GM10248 (cell line): Measurements from ENCODE around the gene ADAMTS3.

Source experiments
- CTCF ChIA-PET: fragments of 300-600 bp; sonication (Branson Sonifier 250); formaldehyde crosslinking; extraction: SDS; loops from one replicate; lab custom pipeline; 2021; ENCODE audit warnings: antibody characterized with exemption; lab: Yijun Ruan, JAX
- POLR2A ChIA-PET: fragments of 350-650 bp; sonication (Branson Sonifier 250); formaldehyde crosslinking; extraction: SDS; loops from one replicate; lab custom pipeline; 2020; ENCODE audit warnings: antibody characterized with exemption; lab: Yijun Ruan, JAX
- DNase-seq: peaks from one replicate; pipeline ENCODE4 v3.0.0; 2012; ENCODE audit errors: extremely low spot score
- CTCF ChIP-seq: IDR thresholded peaks from 2 replicates; pipeline ENCODE4 v1.5.1; 2012; ENCODE audit warnings: mild to moderate bottlenecking, low read depth; ENCODE audit errors: extremely low read depth, missing control alignments, control extremely low read depth

Gene ADAMTS3

GRCh38 chr4:72360075-72360474 lies 208.9 kb downstream of the ADAMTS3 start:
- ChIA-PET CTCF (interaction anchor here (1.1 kb wide), 1 partner anchor 498 kb away, joined by 3 read pairs; no protein-coding TSS in a partner anchor), POLR2A (no interaction called here)
- DNase-seq, result no peak
- TF ChIP-seq CTCF, result no peak

- no peak for TF ChIP-seq CTCF
- POLR2A ChIA-PET, result no interaction called here
- CTCF ChIA-PET, result interaction anchor here (1.2 kb wide), 1 partner anchor 93 kb away, joined by 3 read pairs; no protein-coding TSS in a partner anchor
- no peak for DNase-seq
These were observed 210.5 kb downstream of the ADAMTS3 start for GRCh38 chr4:72358483-72358882.

- TF ChIP-seq CTCF, result no peak
- ChIA-PET POLR2A (no interaction called here), CTCF (interaction anchor here (1.2 kb wide), 1 partner anchor 94 kb away, joined by 3 read pairs; no protein-coding TSS in a partner anchor)
- DNase-seq, result no peak
These were observed 211.1 kb downstream of the ADAMTS3 start for GRCh38 chr4:72357908-72358307.

- DNase-seq, result no peak
- POLR2A ChIA-PET, result no interaction called here
- CTCF ChIA-PET, result interaction anchor here (2.4 kb wide), 1 partner anchor 17 kb away, joined by 6 read pairs; no protein-coding TSS in a partner anchor
- no peak for TF ChIP-seq CTCF
These were observed 216.3 kb downstream of the ADAMTS3 start for GRCh38 chr4:72352711-72353110.

- TF ChIP-seq CTCF, result no peak
- no peak for DNase-seq
- POLR2A ChIA-PET, result no interaction called here
- CTCF ChIA-PET, result interaction anchor here (1.1 to 2.4 kb wide), 4 partner anchors 10 to 49 kb away, joined by 3 to 6 read pairs (median 4); no protein-coding TSS in a partner anchor
These were observed 217.5 kb downstream of the ADAMTS3 start for GRCh38 chr4:72351521-72351920.

GRCh38 chr4:72348701-72349100 lies 220.3 kb downstream of the ADAMTS3 start:
- POLR2A ChIA-PET, result no interaction called here
- no peak for DNase-seq
- CTCF ChIA-PET, result interaction anchor here (1.0 to 1.3 kb wide), 2 partner anchors 9 to 22 kb away, joined by 3 to 4 read pairs; no protein-coding TSS in a partner anchor
- no peak for TF ChIP-seq CTCF
